ENCODE results near the gene TULP4.

TULP4 gene

DNA sequence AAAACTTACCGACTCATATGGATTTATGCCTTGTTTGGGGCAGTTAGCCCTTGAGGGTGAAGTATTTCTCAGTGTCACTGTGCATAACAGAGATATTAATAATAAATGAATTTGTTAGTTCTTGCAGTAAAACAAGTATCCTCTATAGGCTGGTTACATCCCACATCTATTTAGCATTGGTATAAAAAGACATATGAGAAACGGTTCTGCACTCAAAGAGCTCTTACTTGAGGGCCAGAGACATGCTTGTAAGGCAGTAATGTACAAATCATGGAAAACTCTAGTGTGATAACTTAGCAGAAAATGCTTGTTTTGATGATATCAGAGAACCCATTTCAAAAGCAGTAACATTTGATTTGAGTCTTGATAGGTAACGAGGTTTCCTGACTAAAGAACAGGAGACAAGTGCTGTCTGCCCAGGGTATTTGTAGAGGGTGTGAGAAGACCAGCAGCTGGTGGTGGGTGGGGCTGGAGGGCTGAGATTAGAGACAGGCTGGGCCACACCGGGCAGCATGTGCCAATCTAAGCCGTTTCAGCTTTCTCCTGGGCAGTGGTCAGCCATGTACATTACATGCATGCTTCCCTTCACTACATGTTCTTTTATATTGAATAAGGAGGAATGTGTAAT lies 46.3 kb downstream of the TULP4 start:
- no peak for DNase-seq (ENCODE audit: low spot score)

DNA sequence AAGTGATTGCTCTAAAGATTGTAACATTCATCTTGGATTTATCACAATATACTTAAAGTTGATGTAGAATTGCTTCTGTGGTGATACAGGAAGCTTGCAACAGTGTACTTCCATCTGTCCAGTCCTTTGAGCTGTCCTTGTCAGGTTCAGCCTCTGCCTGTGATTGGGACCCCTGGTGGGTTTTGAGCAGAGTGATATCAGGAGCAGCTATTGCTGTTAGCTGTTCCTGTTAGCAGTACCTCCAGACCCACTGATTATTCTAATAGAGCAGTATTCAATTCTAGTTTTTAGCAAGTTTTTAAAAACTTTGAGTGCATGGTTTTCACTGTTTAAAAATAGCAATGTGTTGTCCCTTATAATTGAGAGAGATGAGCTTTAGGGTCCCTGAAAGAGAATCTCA lies 48.8 kb downstream of the TULP4 start:
- DNase-seq (ENCODE audit: low spot score) = no peak

DNA sequence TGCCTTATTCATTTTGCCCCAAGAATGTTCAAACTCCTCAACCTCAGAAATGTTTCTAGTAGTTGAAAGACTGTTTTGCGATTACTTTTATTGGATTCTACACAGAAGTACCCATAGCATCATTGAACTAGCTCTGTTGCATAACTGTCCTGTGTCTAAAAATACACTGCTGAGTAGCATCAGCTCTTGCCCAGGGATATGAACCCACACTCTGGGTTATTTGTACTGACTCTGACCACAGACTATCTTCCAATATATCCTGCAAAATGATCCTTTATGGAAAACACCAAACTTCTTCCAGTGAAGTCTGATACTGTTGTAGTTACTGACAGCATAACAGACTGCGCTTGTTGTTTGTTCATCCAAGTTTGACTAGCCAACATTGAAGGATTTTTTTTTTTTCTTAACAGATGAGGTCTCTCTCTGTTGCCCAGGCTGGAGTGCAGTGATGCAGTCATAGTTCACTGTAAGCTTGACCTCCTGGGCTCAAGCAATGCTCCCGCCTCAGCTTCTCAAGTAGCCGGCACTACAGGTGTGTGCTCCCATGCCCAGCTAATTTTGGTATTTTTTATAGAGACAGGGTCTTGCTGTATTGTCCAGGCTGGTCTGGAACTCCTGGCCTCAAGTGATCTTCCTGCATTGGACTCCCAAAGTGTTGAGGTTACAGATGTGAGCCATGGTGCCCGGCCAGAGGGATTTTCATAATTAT lies 49.9 kb downstream of the TULP4 start:
- peak; percentile 36 for DNase-seq (ENCODE audit: low spot score)

DNA sequence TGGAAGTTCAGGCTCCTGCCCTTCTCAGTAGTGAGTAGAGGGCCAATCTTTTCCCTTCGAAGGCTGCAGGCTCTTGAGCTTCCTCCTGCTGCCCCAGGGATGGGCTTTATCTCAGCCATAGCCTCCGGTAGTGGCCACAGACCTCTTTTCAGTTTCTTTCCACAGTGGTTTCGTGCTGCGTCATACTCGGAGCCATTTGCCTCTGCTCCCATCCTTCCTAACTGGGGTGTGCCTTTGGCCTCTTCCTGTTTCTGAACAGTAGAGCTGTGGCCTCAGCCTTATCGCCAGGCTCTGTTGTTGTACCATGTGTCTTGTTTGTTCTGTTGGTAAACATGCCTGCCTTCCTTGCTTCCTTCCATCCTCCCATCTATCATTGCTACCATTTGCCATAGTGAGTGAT lies 54.1 kb downstream of the TULP4 start:
- DNase-seq (ENCODE audit: low spot score) = no peak

DNA sequence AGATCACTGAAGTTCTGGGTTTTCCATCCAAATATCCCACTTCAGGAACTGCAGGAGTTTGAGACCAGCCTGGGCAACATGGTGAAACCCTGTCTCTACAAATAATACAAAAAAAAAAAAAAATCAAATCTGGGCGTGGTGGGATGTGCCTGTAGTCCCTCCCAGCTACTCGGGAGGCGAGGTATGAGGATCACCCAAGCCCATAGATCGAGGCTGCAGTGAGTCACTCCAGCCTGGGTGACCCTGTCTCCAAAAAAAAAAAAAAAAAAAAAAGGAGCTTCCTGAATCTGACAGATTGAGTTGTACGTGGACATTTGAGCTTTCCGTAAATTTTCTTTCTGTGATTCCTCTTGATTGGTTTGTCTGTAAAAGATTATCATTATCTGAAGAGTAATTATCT lies 55.6 kb downstream of the TULP4 start:
- no peak for DNase-seq (ENCODE audit: low spot score)

DNA sequence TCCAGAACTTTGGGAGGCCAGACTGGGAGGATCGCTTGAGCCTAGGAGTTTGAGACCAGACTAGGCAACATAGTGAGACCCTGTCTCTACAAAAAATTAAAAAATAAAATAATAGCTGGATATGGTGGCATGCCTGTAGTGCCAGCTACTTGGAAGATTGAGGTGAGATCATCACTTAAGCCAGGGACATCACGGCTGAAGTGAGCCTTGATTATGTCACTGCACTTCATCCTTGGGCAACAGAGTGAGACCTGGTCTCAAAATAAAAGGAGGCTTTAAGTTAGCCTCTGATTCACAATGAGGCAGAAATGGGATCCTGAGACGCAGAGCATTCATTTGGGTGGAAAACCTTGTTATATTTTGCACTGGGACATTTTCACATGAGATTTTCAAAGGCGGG lies 57.0 kb downstream of the TULP4 start:
- no peak for DNase-seq (ENCODE audit: low spot score)

DNA sequence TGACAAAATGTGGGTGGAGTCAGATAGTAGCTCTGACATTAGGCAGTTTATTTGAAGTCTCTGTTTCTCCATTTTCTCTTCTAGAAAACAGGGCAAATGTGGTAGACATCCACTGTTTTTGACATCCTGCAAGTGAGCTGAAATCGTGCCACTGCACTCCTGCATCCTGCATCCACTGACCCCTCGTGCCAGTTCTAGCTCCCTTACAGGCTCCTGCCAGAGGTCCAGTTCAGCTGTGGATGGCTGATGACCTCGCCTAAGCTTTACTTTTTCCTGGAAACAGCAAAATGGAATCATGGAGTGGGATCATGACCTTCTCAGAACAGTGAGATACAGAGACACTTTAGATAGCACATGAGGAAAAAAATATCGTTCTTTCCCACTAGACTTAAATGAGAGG lies 58.5 kb downstream of the TULP4 start:
- DNase-seq (ENCODE audit: low spot score) = no peak

DNA sequence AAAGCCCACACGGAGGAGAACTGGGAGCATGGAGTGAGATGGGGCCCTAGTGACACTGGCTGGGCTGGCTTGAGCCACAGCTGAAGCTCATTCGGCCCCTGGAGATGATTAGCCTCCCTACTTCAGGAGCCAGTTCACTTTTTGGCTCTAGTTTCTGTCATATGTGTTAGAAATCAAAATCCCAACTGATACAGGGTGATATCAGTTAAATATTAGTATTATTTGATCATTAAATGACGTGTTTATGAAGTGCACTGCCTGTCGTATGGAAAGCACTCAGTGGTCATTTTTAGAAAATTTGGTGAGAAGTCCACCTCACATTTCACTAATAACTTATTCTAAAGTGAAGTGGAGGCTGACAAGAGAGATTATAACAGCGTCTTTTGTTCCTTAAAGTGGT lies 59.0 kb downstream of the TULP4 start:
- DNase-seq (ENCODE audit: low spot score) = no peak

DNA sequence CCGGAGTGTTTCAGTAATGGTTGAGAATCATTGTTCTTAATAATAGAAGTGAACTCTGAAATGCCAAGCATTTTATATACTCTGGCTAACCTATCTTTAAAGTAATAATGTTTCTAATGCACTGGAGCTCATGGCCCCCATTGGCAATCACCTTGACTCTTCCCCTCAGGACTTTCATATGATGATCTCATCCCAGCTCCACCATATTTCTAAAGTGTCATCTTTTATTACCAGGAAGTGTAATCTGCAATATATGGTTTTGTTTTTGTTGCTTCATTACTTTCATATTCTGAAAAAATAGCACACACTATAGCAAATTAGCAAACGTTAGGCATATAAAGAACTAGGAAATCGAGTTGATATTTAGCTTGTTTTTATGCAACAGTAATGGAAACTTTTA lies 60.3 kb downstream of the TULP4 start:
- no peak for DNase-seq (ENCODE audit: low spot score)

DNA sequence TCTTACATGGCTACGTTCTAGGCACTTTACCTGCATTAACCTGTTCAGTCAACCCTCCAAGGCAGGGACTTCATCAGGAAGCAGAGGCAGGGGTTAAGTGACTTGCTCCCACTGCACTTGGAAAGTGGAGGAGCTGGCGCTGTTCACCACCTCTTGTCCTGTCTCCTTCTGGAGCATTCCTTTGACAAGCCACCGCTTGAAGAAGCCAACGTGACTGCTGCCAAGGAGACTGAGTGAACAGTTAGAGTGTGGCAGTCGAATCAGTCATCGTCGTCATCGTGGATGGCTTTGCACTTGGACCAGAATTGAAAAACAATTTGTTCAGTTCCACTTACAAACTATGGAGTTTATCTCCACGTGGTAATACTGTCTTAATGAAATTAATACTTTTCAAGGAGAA lies 60.9 kb downstream of the TULP4 start:
- no peak for DNase-seq (ENCODE audit: low spot score)

DNA sequence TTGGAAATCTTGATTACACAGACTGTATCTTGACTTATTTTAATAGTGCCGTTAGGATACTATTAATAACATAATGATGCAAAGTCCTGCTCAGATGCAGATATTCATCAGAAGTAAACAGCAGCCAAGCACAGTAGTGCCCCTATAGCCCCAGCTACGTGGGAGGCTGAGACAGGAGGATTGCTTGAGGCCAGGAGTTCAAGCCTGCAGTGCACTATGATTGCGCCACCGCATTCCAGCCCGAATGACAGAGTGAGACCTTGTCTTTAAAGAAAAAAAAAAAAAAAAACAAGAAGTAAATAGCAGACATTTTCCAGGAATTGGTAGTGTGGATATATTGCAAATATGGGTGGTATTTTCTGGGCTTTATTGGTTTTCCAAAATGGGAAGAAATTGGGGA lies 61.8 kb downstream of the TULP4 start:
- no peak for DNase-seq (ENCODE audit: low spot score)

DNA sequence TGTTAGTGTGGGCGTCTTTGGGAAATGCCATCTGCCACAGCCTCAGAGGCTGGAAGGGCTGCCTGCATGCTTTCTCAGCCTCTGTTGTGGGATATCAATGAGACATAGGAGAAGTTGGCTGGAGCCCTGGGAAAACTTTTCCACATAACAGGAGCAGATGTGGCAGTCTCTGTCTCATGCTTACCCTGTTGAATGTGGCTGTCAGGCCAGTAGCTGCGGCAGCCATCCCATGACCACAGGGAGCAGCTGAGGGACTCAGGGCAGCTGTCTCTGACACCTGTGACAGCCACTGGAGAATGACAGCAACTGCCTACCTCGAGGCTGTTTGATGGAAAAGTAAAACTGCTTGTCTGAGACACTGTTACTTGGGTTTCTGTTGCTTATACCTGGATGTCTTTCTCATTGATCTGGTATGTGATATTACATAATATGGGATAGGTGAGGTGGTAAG lies 64.4 kb downstream of the TULP4 start:
- peak; percentile 90 for DNase-seq (ENCODE audit: low spot score)

DNA sequence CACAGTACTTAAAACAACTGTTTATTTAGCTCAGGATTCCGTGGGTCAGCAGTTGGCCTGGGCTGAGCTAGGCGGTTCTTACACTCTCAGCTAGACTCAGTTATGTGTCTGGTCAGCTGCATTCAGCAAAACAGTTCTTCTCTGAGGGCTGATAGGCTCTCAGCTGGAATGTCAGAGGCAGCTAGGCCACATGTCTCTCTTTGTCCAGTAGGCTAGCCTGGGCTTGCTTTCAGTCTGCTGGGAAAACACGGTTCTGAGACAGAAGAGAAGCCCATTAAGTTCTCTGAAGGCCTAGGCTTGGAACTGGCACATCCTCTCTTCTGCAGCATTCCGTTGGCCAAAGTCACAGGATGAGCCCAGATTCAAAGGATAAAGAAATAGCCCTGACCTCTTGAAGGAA lies 65.6 kb downstream of the TULP4 start:
- DNase-seq (ENCODE audit: low spot score) = peak; percentile 37

DNA sequence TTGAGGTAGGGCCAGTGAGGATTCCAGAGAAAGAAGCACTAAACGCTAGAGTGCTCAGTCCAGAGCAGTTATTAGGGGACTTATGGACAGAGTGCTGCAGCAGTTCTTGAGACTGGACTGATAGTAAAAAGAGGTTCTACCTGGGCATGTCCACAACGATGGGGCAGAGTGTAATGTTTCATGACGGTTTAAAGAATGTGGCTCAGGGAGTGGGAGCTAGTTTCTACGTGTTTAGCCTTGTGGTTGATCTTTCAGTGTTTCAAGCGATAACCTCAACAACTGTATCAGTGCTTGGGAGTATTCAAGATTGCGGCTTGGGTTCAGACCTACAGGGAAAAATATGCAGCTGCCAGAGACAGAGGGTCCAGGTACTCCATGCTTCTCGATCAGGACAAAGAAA lies 67.1 kb downstream of the TULP4 start:
- no peak for DNase-seq (ENCODE audit: low spot score)

DNA sequence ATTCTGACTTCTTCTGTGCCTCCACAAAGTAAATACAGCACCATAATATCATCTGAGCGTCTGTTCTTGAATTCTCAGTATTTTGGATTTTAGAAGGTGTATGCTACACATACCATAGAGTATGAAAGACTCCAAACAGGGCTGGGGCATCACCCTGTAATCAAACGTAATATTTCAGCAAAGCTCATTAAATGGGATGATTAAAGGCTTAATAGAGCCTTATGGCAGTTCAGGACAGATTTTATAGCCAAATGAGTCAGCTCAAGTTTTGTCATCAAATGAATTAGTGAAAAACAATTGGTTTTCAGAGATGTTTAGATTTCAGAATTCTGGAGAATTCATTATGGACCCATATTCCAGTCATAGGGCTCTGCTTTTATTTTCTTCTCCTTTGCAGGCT lies 68.9 kb downstream of the TULP4 start:
- DNase-seq (ENCODE audit: low spot score) = no peak

DNA sequence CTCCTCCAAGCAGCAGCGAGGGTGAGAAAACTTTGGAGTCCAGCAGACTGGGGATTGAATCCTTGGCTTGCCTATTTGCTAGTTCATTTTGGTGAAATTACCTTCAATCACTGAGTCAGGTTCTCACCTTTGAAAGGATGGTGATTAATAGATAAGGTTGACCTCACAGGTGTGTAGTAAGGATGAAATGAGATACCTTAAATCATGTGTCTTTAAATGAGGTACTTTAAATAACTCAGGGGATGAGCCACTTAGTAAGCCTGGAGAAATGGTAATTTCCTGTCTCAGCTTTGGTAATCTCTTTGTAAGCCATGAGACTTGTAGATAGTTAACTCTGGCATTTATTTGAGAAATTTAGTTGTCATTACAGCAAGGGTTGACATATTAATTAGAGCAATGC lies 70.2 kb downstream of the TULP4 start:
- no peak for DNase-seq (ENCODE audit: low spot score)

DNA sequence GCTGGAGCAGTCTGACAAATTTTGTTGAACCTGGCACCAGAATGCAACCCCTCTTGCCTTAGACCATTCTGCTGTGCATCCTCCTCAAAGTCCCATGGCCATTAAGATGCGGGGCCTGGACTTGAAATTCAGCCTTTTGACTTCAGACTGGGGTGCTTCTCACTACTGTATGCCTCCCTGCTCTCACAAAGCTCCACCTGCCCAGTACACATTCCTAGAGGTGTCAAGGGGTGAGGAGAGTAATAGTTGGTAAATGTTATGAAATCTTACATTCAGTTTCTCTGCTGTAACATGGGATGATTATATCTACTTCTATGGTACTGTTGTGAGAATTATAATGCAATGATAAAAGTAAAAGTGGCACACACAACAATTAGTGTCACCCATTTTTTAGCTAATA lies 70.8 kb downstream of the TULP4 start:
- no peak for DNase-seq (ENCODE audit: low spot score)

DNA sequence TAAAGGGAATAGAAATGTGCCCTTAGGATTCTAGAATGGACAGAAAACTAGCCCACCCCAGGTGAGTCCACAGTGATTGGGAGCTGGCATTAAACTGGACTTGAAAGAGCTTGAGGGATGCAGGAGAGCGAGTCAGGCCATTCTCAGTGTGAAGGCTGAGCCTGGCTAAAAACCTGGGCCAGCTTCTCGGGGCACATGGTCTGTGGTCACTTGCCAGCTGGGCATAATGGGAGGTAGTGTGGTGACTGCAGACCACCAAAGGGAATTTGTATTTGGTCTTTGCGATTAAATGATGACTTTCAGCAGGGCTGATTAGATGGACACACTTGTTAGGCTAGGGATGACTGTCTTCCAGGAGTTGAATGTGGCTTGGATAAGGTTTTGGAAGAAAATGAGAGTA lies 71.3 kb downstream of the TULP4 start:
- no peak for DNase-seq (ENCODE audit: low spot score)

DNA sequence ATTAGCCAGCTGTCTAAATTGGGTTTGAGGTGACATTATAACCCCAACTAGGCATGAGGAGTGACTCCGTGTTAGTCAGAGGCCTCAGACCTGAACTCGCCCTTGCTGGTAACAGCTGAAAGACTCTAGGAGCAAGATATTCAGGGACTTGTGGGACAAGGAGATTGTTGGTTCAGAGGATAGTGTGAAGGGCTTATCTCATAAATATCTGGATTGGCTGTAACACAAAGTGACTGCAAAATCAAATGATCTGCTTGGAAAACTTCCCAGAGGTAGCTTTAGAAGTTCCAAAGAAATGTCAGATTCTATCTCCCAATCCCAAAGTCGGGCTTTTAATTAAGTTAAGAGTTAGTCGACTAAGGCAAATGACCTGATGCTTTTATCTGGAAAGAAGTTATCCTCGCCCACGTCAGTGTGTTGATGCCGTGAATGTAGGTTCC lies 72.4 kb downstream of the TULP4 start:
- DNase-seq (ENCODE audit: low spot score) = no peak

DNA sequence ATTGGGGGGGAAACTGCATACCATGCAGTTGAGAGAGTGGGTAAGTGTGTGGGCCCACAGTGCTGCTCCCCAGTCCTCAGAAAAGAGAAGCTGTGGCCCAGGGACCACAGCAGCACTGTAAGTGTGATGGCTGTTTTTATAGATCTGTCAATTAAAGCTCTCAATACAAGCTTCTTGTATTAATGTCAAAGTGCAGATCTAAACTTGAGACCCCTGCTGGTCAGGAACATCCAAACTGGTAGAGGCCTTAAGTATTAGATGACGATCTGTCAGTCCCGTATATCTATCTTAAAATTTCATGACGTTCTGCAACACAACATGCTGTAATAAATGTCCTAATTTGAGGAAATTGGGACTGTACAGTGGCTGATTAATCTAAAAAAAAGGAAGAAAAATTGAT lies 74.8 kb downstream of the TULP4 start:
- no peak for DNase-seq (ENCODE audit: low spot score)

DNA sequence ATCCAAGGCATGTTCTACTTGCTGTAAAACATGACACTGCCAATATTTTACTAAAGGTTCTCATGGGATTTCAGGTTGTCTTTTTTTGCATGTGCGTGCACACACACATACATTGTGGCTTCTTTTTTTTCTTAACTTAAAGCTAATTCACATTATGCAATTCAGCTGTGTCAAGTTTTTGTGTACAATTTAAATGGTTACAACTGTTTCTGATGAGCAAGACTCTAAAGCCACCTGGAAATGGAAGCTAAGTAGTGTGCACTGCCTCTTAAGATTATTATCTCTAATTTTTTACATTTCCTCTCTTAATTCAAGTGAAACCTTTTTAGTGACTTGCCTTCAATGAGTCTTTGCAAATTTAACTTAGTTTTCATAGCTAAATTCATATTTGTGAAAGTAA lies 75.3 kb downstream of the TULP4 start:
- DNase-seq (ENCODE audit: low spot score) = no peak

DNA sequence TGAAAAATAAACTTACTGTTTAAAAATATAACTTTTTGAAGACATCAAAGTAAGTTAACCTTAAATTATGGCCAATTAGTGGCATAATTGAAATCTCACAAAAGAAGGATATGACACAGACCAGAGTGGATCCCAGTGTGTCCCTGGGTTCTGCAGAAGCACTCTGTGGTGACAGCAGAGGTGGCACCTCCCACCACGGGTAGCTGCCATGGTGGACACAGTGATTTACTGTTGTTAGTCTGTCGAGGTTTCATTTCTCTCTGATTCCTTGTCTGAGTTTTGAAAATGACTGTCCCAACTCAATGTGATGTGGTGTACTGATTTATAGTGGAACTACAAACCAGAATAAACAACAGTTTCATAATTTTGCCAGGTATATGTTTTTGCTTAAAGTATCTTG lies 76.5 kb downstream of the TULP4 start:
- DNase-seq (ENCODE audit: low spot score) = no peak

DNA sequence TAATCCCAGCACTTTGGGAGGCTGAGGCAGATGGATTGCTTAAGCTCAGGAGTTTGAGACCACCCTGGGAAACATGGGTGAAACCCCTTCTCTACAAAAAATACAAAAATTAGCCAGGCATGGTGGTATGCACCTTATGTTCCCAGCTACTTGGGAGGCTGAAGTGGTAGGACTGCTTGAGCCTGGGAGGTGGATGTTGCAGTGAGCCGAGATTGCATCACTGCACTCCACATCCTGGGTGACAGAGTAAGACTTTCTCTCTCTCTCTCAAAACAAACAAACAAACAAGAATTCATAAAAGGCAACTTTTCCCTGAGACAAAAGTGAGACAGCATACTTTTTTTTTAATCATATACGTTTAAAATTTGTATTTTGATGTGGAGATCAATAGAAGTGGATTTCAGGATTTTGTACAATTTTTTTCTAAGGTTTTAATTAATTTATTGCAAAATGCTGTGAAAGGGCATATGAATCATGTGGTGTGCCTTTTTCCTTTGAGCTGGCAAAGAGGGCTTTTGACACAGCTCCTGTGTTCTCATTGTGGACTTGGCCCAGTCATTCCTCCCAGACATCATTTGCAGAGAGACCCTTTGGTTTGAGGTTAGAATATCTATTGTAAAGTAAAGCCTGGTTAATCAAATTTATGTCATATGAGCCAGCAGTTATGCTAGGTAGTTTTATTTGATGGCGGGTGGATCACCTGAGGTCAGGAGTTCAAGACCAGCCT lies 77.1 kb downstream of the TULP4 start:
- no peak for DNase-seq (ENCODE audit: low spot score)

Measured in AG08395 (cell line).